DLD1 (cell line): Measurements from ENCODE around the gene MCTP1.

Source experiments
- in situ Hi-C: cut with HindIII; loops from 2 replicates; pipeline ENCODE4 v1.10.0; 2017; ENCODE audit warnings: low sequenced_read_pairs

Gene MCTP1

GRCh38 chr5:94674490-94675382 is 610.2 kb downstream of the MCTP1 start:
- in situ Hi-C loops, result no loop called here

- in situ Hi-C loops, result no loop called here
Measured at GRCh38 chr5:94672746-94673145, 612.1 kb downstream of the MCTP1 start.

- in situ Hi-C loops, result no loop called here
Measured at GRCh38 chr5:94670726-94671125, 614.2 kb downstream of the MCTP1 start.

GRCh38 chr5:94667937-94668336 is 617.0 kb downstream of the MCTP1 start:
- in situ Hi-C loops, result no loop called here

- in situ Hi-C loops, result no loop called here
Measured at GRCh38 chr5:94661086-94661485, 623.8 kb downstream of the MCTP1 start.

- in situ Hi-C loops, result no loop called here
Measured at GRCh38 chr5:94660506-94660905, 624.4 kb downstream of the MCTP1 start.

- in situ Hi-C loops, result no loop called here
Measured at GRCh38 chr5:94658272-94658671, 626.6 kb downstream of the MCTP1 start.
